Measurements from ENCODE around the gene CENPP.

Gene CENPP

GRCh38 chr9:92373167-92373566 lies 47.4 kb downstream of the CENPP start:
- TF ChIP-seq CTCF (conservative IDR thresholded peaks at IDR 0.05; ENCODE audit: low read depth, low read length), result no peak

GRCh38 chr9:92377876-92378275 lies 52.1 kb downstream of the CENPP start:
- no peak for TF ChIP-seq CTCF (conservative IDR thresholded peaks at IDR 0.05; ENCODE audit: low read depth, low read length)
- H3K4me3 ChIP-seq (ENCODE audit: low read length), result no peak overlapping the region
- no peak for DNase-seq (ENCODE audit: low read depth)

More at GRCh38 chr9:92373167-92373566, 47.4 kb downstream of the CENPP start:
- DNase-seq (ENCODE audit: low read depth), result no peak
- H3K4me3 ChIP-seq (ENCODE audit: low read length), result no peak overlapping the region

GRCh38 chr9:92378865-92379560 lies 53.3 kb downstream of the CENPP start:
- no peak for DNase-seq (ENCODE audit: low read depth)
- TF ChIP-seq CTCF (conservative IDR thresholded peaks at IDR 0.05; ENCODE audit: low read depth, low read length), result no peak
- no peak overlapping the region for H3K4me3 ChIP-seq (ENCODE audit: low read length)

GRCh38 chr9:92380603-92381002 lies 54.9 kb downstream of the CENPP start:
- no peak for TF ChIP-seq CTCF (conservative IDR thresholded peaks at IDR 0.05; ENCODE audit: low read depth, low read length)
- no peak overlapping the region for H3K4me3 ChIP-seq (ENCODE audit: low read length)
- no peak for DNase-seq (ENCODE audit: low read depth)

GRCh38 chr9:92381775-92382174 lies 56.0 kb downstream of the CENPP start:
- TF ChIP-seq CTCF (conservative IDR thresholded peaks at IDR 0.05; ENCODE audit: low read depth, low read length), result no peak

GRCh38 chr9:92384375-92384774 lies 58.6 kb downstream of the CENPP start:
- H3K4me3 ChIP-seq (ENCODE audit: low read length), result no peak overlapping the region

More at GRCh38 chr9:92381775-92382174, 56.0 kb downstream of the CENPP start:
- no peak for DNase-seq (ENCODE audit: low read depth)
- H3K4me3 ChIP-seq (ENCODE audit: low read length), result no peak overlapping the region

More at GRCh38 chr9:92384375-92384774, 58.6 kb downstream of the CENPP start:
- DNase-seq (ENCODE audit: low read depth), result no peak
- TF ChIP-seq CTCF (conservative IDR thresholded peaks at IDR 0.05; ENCODE audit: low read depth, low read length), result no peak

Data from retinal pigment epithelial cell (primary cell).